Measurements from ENCODE around the gene IFFO2.

IFFO2 gene

DNA sequence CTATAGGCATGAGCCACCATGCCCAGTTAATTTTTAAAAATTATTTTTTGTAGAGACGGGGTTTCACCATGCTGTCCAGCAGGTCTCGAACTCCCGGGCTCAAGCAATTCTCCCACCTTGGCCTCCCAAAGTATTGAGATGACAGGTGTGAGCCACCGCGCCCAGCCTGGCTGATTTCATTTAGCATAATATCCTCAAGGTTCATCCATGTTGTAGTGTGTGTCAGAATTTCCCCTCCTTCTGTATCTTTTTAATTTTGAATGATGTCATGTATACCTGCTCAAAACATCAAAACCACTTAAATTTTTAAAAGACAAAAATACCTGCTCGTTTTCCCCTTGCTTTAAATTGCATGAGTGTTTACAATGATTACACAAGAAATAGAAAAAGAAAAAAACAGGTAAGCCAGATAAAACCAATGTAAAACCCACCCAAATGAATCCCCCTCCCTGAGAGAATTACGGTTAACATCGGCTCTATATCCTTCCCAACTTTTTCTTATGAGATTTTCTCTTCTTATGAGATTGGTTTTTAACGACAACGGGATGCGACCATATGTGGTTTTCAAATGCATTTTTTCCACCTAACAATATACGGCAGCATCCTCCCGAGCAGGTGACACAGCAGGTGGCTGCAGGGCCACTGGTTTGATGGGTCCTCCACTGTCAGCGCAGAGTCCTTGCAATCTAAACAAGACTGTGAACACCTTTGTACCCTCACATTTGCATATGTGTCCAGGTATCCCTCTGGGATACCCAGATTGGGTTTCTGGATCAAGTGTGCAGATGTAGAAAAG lies 22.1 kb downstream of the IFFO2 start:
- no peak for DNase-seq

DNA sequence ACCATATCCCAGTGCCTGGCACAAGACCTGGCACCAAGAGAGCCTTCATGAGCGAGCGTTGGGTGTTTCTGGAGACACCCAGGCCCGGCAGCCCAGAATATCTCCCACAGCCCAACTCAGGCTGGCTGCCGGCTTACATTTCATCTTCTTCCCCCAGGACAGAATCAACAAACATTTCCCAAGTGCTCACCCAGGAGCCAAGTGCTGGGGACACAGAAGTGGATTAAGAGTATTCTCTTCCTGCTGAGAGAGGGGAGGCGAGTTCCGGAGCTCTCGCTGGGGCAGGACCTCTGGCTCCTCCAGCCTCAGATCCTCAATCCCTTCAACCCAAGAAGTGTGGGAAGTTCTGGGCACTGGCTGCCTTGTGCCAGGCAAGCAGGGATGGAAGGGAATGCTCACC lies 23.6 kb downstream of the IFFO2 start:
- DNase-seq: no peak

DNA sequence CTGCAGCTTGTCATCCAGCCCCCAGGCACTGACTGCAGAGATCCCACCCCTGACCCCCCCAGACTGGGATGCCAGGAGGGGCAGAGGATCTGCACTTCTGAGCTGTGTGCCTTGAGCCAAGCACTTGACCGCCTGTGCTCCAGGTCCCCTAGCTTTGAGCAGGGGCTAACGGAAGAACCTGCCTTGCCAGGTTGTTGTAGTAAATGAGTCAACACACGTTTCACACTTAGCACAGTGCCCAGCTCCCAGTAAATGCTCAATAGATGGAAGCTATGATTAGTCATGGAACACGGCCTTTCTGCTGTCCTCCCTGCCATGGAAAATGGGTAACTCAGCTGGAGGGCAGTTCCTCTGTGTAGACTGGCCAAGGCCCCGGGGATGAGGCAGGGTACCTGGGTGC lies 24.1 kb downstream of the IFFO2 start:
- DNase-seq: no peak

DNA sequence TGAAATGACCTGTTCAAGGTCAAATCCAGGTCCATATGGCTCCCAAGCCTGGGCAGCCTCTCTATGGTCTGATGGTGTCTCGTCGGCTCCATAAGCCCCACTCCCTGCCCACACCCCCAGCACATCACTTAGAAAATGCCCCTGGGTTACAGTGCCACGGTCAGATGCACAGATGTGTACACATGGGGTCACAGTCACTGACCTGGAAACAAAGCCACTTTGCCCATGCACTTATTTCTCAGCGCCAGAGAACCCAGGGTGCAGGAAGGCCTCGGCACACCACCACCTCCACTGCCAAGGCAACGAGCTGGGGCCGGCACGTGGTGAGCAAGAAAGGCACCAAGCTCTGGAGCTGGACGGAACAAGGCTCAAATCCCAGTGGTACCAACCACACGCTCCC lies 24.7 kb downstream of the IFFO2 start:
- DNase-seq: no peak

DNA sequence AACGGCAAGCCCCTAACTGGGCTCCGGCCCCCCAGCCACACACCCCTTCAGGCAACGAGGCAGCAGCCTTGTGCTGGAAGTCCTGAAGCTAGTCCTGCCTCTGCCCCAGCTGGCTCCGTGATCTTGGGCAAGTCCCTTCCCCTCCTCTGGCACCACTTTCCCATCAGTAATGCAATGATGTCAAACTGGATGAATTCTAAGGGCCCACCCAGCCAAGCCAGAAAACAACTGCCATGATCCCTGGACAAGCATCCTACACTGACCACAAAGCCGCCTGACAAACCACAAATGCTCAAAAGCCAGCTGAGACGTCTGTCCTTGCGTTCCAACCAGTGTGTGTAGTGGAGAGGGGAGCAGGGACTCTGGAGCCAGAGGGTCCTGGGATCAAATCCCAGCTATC lies 26.8 kb downstream of the IFFO2 start:
- DNase-seq: no peak

DNA sequence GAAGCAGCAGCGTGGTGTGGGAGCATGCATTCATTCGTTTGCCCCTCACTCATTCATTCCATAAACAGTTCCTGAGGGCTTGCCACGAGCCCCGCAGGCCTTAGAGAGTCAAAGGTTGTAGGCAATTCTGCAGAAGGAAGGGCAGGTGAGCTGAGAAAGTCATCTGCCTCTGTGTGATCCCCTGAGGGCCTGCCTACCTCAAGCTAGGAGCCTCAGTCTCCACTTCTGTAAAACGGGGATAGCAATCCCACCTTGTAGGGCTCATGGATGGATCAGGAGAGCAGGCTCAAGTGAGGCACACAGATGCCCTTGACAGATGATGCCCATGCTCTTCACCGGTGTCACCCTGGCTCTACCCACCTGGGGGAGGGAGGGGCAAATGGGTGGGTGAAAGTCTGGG lies 27.5 kb downstream of the IFFO2 start:
- no peak for DNase-seq

DNA sequence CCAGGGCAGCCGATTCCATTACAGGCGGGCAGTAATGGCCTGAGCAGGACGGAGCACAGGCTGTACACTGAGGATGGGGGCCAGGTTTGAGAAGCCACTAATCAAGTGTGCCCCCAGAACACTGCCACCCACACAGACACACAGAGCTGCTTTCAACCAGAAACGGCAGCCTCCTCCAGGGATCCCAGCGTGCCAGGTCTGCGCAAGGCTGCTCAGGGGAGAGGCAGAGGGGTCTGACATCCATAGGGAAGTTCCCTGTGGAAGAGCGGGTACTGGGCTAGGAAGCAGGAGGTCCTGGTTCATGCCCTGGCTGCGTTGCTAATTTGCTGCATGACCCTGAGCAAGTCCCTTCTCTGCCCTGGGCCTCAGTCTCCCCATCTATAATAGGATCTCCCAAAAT lies 28.1 kb downstream of the IFFO2 start:
- DNase-seq: no peak

DNA sequence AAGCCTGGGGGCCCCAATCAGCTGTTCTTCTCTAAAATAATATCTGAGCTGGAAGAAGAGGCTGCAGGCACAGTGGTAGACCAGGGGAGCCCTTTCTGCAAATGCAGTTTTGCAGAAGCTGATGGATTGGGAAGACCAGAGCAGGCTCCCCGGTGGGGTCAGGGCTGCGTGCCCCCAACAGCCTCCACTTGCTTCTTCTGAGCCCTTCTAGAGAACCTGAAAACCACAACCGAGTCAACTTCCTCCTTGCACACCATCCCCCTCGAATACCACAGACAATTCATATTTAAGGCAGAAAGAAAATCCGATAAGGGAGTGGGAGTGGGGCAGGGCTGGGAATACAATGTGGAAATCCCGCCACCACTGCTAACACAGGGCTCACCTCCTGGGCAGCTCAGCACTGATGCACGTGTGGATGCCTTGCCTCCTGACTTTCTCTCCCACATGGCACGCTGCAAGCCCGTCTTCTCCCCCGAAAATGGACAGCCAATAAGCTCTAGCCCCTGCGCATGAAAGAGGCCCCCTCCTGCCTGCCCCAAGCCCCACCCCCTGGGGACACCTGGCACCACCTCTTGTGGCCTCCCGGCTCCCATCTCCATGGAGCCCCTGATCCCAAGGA lies 28.7 kb downstream of the IFFO2 start:
- peak; percentile 91 for DNase-seq

DNA sequence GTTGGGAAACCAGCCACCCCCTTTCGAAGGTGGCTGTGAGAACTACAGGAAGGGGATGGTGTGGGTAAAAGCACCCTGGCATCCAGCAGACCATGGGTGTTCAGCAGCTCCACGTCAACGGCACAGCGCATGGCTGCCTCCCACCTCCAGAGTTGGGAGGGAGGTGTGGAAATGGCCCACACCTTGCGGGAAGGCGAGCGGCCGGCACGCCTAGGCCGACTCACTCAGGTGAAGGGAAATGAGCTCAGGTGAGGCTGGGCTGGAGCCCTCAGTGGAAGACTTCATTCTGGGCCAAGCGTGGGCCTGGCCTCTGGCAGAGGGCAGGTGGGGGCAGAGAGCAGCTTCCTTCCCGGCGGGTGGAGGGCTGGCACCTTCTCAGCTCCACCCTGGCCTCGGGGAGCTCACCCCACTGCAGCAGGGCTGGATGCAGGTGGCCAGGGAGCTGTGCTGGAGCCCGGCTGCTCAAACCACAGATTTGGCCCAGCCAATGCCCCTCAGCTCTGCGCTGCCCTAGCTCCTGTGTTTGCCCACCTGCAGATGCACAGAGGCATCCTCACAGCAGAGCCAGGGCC lies 29.3 kb downstream of the IFFO2 start:
- DNase-seq: no peak

DNA sequence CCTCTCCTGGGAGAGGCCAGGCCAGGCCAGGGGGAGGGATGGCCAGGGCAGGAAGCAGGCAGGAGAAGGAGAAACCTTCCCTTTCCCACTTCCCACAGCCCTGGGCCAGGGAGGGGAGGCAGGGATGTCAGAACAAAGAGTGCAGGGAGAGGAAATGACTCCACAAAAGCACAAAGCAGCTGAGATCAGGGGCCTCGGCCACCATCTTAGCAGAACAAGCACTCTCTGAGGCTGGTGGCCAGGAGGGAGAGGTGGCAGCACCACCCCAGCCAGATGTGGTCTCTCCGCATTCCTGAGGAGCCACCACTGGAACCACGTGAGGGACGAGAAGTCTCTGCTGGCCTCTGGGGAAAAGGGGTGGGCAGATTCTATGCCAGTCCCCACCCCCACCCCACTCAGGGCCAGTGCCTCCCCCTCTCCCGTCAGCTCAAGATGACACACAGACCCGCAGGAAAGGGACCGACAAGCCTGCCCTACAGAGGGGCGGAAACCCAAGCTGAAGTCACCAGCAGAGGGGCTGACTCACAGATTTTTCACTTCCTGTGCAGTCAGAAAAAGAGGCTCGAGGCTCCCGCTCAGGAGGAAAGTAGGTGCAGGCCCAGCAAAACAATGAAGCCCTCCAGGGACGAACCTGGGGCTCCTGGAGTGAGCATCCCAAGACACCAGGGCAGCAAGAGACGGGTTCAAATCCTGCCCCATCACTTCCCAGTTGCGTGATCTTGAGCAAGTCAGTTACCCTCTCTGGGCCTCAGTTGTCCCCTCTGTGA lies 30.0 kb downstream of the IFFO2 start:
- DNase-seq: peak; percentile 94

DNA sequence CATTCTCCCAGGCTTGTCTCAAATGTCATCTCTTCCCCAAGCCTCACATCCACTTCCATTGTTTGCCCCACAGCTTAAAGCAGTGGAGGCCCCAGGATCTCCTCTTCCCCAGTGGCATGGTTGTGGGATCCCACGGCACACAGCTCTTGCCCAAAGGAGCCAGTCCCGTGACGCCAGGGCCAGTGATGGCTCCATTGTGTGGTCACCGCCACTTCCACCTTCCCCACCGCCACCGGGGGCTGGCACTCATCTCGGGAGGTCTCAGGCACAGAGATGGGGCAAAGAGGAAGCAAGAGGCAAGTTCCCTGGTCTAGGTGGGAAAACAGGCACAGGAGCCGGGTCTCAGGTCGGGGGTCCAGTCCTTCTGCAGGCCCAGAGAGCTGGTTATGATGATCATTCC lies 31.2 kb downstream of the IFFO2 start:
- DNase-seq: no peak

DNA sequence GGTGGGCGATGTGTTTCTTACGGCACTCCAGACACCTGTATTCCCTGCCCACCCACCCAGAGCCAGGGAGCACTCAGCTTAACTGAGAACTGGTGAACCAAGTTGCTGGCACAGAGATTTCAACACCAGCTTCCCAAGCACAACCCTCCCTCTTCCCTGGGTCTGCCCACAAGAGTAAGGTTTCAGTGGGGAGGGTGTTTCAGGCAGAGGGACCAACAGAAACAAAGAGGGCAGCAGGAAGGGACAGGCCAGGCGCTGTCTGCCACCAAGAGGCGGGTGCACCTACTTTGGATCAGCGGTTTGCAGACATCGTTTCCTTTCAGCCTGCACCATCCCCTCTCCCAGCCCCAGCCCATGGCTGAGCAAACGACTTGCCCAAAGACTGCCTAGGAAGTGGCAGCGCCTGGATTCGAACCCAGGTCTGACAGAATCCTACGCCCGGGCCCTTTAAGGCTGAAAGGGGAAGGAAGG lies 32.2 kb downstream of the IFFO2 start:
- DNase-seq: peak; percentile 58

DNA sequence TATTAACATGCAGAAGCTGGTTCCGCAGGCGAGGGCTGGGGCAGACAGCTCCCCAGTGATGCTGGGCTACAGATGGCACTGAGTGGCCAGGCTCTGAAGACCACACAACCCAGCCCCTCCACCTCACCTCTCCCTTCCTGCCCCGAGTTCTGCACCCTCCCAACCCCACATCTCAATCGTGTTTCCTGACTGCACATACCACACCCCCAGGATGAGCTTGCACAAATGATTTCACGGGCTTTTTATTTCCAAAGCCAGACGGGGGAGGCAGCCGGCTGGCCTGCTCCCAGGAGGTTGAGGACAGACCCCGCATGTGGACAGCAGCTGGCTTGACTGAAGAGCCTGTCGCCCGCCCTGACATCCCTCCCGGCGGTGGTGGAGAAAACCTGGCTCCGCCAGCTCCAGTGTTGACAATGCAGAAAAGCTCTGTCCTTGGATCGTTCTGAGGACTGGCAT lies 32.7 kb downstream of the IFFO2 start:
- peak; percentile 85 for DNase-seq

DNA sequence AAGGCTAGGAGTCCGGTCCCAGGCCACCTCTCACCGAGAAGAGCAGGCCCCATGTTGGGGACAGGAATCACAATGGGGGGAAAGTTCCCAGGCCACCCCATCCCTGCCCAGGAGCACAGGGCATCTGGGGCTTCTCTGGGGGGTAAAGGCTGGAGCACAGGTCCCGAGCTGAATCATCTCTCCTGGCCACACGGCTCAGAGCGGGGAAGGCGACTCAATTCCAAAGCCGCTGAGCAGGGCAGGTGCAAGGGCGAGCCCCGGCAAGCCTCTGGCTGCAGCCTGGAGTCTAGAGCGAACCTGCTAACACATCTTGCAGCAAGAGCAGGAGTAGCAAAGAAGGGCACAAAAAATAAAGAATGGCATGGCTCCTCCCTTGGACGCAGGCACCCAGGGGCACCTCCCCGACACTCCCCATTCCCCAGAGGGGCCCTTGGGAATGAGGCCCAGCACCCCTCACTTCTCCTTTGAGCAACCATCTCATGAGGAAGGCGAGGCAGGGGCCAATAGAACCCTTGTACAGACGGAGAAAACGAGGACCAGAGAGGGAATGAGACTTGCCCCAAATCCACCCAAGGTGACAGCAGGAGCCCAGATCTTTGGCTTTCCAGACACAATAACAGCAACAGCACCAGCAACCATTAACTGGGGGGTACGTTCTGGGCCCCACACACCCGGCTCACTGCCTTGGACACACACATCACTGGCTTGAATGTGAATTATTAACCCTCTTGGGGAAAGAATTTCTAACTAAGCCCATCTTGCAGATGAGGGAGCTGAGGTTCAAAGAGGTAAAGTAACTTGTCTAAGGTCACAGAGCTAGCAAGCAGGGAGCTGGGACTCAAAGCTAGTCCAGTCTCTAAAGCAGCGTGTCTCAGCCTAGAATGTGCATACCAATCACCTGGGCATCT lies 33.4 kb downstream of the IFFO2 start:
- no peak for DNase-seq

DNA sequence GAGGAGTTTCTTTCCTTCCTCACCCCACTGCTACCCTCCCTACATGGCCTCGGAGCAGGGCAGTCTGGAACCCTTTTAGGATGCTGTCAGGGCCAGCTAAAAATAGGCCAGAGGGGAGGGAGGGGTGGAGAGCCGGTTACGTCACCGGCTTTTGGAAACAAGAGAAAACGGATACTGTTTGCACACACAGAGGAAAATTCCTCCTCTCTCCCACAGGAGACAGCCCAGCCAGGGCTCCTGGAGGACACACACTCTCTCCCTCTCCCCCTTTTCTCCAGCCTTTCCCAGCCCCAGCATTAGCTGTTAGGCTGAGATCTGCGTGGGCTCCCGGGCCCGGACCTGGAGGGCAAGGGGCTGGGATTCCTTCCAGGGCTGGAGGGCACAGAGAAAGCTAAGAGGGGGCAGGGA lies 34.2 kb downstream of the IFFO2 start:
- DNase-seq: no peak

DNA sequence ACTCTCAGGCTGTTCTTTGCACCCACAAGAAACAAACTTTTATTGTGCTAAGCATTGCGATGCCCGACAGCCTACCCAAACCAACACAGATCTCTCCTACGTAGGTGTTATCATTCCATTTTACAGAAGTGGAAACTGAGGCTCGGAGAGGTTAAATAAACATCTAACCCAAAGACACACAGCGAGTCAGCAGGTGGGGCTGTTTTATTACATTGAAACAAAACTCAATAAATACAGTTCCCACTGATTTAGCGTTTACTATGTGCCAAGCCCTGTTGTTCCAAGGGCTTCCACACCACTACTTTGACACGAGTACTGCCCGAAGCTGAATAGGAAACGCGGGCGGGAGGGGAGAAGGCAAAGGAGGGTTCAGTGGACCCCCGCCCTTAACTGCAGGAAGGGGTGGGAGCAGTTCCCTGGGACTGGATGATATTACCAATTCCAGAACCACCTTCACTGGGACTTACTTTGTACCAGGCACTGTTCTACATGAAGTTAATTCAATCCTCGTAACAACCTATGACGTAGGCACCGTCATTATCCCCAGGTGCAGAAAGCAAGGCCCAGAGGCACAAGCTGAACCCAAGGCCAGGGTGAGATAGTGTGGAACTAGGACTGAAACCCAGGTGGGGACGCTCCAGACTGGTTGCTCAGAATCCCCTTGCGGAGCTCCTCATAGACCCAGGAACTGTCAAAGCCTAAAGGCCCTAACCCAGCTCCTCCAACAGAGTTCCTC lies 34.8 kb downstream of the IFFO2 start:
- peak; percentile 47 for DNase-seq

DNA sequence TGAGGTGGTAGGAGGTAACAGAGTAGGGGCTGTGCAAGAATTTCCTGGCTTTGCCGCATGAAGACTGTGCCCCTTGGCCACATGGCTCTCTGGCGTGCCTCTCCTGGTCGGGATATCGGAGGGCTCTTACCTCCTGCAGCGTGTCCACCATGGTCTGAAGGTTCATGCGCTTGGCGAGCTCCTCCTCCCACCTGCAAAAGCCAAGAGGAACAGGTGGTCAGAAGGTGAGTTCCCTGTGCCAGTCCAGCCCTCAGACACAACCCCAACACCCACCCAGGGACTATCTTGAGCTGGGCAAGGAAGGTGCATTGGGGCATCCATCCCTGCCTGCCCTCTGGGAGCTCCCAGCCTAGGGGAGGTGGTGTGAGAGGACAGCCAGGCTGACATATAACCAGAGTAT lies 35.5 kb downstream of the IFFO2 start:
- no peak for DNase-seq

DNA sequence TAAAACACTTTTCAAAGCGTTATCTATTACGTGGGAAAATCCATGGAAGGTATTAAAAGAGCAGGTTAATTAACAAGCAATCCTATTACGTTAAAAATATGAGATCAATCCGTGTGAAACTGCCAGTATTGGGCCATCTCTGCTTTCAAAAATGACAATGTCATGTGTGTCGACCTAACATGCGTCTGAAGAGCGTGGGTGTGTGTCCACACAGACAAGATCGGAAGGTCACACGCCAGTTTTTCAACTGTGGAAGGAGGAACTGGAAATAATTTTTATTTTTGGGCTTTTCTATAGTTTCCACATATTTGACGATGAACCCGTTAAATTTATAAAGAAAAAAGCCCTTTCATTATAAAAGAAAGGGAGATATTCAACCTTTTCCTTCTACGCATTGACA lies 36.5 kb downstream of the IFFO2 start:
- DNase-seq: no peak

DNA sequence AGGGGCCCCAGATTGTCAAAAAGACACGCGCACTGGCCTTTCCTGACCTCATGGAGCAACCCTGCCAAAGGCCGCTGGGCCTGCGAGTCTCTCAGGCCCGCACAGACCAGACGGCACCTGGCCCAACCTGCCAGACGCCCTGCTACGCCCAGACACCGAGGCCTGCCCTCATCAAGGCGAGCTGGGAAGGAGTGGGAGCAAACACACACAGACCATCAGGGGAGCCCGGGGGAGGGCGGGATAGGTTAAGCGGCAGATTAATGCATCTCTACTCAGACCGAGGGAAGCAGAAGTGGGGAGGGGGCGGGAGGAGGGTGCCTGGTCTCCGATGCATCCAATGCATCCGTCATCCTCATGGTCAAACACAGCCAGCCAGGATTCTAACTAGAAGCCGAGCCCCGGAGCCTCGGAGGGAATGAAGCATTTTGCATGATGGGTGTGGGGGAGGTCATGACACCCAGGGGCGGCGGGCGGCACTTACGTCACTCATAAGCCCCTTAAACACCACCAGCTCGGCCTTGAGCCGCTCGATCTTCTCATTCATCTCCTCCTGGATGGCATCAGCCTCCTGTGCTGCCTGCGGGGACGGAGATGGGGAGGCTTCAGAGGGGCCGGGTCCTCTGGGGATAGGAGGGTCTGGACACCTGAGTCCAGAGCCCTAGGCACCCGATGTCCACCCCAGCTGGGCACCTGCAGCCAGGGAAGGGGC lies 37.1 kb downstream of the IFFO2 start:
- no peak for DNase-seq

DNA sequence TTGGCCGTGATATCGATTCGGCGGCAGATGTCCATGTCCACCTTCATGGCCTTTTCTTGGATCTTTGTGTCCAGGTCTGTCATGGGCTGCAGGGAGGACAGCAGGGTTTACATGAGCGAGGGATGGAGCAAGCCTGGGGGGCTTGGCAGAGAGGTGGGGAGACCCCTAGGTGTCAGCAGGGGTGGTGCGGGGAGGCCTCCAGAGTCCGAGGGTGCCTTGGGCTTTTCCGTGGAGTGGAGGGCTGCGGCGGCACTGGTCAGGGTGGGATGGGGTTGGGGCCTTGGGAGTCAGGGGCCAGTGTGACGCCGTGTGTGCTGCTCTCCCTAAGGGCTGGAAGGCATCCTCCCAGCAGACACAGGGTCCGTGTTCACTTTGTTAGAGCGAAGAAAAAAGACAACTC lies 38.1 kb downstream of the IFFO2 start:
- no peak for DNase-seq
